HG02884 (cell line): ENCODE results near the gene CDH4.

Source experiments
- ATAC-seq: cut with Tn5 transposase; IDR thresholded peaks from one replicate; pipeline ENCODE4 v1.9.1; 2021; ENCODE audit warnings: mild to moderate bottlenecking, moderate library complexity; ENCODE audit not compliant: unreplicated experiment

The CDH4 gene

DNA sequence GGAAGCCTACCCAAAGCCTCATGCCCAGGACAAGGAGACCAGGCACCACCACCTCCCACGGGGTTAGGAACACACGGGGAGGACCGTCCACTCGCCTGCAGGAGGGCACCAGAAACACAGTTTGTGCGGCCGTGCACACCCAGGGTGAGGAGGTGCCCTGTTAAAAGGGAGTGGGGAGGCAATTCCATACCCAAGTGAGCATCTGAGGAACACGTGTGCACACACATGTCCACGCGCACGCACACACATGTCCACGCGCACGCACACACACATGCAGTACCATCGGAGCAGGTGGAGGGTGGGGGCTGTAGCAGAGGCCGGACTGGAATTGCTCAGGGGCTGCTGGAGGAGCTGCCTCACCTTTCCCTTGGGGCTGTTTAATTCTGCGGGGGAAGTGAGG is 554.3 kb downstream of the CDH4 start:
- ATAC-seq, result no peak

DNA sequence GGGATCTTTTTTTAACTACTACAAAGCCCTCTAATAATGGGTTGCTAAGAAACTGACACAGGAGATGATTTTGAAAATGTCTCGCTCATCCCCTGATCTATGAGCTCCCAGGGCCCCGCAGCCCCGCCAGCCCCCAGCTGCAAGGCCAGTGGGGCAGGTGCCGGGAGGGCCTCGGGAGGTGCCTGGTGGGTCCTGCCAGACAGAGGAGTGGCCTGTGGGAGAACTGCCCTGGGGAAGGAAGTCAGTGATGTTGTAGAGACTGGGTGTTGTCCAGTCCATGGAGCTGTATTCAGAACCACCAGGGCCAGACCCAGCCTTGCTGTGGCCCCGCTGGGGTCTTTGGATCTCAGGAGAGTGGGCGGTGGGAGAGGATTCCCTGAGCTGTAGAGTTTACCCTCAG is 554.9 kb downstream of the CDH4 start:
- no peak for ATAC-seq

DNA sequence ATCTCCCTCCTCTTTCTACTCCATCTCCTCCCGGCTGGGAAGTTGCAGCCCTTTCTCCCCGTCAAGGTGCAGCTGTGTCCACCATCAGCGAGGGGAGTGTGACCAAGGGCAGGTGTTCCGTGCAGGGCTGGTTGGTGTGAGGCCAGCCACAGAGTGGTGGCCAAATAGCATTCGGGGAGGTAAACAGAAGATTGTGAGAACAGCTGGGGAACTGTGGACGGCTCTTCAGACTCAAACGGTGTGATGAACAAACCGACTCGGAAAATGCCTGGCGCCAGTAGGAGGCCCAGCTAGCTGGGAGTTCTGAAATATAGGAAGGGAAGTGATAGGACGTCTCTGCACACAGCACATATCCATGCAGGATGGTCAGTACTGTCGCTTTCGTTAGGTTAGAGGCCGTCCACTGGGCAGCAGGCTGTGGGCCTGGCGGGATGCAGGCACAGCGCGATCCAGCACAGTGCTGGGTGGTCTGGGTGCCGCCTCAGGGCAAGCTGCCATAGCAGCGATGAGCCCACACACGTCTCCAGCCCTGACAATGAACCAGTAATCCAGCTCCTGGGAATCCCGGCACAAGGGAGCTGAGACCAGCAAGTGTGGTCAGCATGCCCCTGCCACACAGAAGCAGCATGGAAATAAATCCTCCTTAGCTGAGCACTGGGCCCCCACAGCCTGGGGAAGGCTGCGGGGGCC is 555.6 kb downstream of the CDH4 start:
- no peak for ATAC-seq

DNA sequence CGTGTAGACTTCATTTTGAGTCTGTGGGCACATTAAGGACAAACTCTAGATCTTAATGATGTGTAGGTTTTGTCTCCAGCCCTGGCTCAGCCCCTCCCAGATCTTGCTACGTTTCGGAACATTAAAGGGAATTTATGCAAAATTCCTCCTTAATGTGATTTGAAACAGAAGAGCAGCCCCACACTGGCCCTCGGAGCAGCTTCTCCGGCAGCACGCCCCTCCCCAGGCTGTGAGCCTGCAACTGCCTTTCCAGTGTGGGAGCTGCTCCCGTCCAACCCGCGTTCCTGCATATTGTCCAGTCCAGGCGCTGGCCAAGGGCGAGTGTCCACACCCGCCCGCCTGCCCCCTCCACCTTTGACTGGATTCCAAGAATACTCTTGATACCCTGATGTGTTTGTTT is 556.4 kb downstream of the CDH4 start:
- no peak for ATAC-seq

DNA sequence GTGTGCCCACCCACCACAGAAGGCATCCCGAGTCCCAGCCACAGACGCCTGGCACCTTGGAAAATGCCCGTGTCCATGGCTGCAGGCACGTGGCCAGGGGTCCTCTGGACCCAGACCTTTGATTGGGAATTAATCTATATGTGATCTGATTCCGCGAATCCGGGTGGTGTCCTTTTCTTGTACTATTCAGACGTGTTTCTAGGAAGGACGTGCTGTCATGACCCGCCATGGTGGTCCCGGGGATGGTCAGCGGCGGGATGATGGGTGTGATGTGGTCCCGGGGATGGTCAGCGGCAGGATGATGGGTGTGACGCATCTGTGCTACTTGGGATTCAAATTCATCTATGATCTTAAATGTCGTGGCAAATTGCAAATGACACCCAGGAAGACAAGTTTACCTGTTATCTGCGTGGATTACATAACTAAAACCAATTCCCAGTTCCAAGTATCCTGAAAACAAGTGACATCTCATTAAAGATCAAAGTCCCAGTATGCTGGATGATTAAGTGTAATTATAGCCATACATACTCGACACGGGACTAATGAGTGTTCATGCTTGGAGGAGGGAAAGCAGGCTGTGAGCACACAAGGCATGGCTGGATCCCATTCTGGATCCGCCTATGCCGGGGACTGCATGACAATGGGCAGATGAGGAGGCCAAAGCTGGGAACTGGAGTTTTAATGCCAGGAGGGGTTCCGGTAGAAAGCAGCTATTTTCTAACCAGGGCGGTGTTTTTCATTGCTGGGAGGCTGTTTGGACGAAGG is 557.1 kb downstream of the CDH4 start:
- ATAC-seq, result no peak

DNA sequence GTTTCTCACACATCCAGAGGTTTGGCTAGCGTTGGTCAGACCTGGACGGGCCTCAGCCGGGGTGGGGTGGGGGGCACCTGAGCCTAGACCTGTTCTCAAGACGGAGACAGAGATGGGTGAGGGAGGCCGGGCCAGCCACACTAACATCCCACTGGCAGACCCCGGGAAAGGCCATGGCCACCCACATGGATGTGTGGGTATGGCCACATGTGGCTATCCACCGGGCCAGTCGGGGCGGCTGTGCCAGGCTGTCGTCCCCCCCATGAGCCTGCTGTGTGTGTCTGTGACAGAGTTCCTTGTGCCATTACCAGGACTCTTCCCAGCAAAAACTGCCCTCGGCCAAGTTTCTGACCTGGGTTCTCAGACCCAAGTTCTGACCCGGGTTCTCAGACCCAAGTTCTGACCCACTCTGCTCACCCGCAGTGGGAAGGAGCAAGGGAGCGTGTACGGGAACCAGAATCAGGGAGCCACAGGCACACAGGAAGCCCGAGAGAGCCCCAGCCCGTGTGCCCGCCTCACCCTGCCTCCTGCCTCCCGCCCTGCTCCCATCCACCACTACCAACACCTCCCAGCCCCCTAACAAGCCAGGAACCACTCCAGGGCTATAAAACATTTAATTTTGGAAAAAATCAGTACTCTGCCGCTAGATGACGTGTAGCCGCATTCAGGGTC is 558.1 kb downstream of the CDH4 start:
- no peak for ATAC-seq

DNA sequence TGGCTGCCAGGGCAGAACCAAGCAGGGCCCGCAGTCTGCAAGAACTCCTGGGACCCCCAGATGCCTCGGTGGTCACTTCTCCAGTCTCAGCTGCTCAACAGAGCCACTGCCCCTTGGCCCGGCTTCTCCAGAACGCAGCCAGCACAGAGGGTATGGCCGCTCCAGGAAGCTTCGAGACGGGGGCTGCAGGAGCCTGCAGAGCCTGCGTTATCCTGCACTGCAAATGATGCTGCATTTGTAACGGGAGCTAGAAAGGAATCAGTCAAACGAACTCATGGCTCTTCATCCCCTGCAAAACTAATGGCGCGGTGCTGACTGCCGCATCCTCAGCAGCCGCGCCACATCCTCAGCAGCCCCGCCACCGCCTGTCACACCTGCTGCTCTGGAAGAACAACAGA is 558.7 kb downstream of the CDH4 start:
- no peak for ATAC-seq

DNA sequence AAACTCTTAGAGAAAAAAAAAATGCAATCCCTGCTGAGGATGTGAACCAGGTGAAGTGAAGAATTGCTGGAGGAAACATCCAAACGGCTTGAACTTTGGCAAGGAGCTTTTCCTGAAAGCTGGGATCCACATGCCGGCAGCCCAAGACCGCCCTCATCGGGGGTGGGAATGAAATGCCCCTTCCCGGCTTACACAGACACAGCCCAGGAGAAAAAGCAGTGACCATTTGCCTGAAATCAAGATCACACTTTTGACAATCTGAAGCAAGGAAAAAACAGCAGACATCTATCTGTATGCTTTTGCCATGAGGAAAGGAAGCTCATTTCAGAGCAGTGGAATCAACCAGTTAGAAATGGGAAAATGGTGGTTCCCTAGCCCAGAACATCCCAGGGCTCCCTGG is 559.1 kb downstream of the CDH4 start:
- no peak for ATAC-seq

DNA sequence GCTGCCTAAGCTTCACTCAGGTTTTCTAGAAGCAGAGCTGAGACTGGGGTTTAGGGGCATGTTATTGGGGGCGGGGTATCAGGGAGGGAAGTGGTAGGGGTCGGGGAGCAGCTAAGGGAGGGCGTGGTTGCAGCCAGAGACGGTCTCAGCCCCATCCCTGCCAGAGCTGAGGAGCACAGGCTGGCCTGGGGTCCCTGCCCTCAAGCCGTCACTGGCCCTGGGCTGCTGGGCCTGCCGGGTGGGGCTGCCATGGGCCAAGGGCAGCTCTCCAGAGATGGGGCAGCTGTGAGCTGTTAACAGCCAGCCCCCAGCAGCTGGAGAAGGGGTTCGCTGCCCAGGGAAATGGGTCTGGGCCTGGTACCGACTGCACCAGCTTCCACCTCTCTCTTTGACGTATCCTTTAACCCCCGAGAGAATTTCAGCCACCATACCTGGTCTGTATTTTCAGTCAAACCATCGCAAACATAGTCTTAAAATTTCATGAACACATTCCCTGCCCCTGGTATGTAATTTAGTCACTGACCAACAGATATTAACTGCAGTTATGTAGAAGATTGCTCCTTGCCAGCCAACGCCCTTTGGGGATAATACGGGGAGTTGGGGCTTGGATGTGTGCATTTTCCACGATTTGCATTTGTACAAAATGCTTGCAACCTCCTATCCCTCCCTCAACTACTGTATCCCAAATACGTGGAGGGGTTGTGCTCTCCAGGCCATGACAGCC is 560.2 kb downstream of the CDH4 start:
- no peak for ATAC-seq

DNA sequence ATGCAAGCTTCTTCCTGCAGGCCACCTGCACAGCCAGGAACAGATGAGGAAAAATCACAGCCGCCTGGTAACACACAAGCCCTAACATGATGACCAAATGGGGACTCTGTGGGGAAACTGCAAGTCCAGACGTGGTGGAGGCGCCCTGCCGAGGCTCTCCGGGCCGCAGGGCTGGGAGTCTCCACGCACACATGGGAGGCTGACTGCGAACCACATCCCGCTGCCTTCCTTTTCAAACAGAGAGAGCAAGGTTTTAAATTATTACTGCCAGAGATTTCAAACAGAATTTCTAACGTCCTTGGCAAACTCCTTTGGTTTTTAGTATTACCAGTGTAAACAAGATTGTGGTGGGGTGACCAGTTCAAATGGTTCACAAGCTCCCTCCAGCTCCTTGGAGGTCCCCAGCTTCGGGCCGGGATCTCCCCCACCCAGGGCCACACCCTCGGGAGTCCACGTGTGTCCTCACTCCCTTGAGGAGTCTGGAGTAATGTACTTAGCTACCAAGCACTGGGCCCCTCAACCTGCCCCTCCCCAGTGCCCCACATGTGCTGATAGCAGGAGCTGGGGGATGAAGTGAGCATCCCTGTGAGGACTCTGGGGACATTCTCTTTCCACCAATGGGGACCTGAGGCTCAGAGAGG is 560.9 kb downstream of the CDH4 start:
- no peak for ATAC-seq

DNA sequence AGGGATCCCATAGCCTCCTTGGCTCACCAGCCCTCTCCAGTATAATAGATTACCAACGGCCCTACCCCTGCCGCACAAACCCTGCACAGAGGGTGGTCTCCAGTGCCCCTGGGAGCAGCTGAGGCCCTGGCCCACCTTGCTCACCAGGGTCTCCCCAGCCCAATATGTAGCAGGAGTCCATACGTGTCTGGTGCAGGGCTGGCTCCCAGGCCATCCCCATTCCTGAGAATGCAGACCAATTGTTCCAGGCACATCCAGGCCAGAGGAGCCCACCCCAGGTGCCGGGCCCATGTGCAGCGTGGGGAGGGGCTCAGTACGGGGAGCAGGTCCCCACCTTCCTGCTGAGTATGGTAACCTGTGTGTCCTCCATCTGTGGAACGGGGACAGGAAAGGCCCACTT is 561.7 kb downstream of the CDH4 start:
- no peak for ATAC-seq

DNA sequence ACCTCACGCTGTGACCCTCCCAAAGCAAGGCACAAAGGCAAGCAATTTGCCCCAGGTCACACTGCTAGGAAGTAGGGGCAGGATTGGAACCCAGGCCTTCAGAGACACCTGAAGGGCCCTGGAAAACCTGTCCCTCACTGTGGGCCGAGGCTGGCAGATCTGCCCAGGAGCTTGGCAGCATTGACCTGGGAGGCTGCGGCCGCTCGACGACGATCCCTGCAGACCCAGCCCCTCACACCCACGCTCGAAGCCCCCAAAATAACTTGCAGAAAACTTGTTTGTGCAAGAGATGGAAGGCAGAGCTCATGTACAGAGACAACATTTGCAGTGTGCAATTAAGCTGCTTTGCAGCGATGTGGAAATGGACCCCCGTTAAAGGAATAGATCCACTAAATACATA is 562.2 kb downstream of the CDH4 start:
- no peak for ATAC-seq

DNA sequence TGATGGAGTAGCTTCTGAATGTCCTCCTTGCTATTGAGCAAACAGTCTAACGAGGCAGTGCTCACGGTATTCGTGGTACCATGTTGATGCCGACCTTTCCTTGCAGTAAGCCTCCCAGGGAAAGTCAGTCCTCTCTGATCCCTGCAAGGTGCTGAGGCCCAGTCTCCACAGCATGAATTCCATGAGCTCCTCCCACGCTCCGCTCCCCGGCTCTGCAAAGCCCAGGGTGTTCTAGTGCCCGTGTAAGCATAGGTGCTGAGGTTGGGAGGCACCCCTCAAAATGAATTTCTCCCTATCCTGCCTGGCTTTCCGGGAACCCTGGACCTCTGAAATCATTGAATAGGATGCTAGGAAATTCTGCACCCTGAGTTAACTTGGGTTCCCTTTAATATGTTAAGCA is 562.7 kb downstream of the CDH4 start:
- ATAC-seq, result no peak

DNA sequence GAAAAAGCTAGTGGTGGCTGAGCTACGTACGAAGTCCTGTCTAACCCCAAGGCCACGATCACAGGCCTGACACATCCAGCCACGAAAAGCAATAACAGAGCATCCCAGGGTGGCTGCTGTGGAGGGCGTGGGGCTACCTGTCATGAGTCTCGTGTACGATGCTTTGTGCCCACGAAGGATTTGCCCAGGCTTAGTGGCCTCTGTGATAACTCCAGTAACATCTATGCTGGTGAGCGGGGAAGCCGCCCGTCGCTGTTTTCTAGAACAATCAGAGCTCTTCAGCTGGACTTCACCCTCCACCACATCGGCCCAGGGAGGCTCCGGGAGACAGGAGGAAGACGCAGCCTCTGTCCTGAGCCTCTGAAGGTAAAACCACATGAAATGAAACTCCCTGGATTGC is 563.1 kb downstream of the CDH4 start:
- ATAC-seq, result no peak

DNA sequence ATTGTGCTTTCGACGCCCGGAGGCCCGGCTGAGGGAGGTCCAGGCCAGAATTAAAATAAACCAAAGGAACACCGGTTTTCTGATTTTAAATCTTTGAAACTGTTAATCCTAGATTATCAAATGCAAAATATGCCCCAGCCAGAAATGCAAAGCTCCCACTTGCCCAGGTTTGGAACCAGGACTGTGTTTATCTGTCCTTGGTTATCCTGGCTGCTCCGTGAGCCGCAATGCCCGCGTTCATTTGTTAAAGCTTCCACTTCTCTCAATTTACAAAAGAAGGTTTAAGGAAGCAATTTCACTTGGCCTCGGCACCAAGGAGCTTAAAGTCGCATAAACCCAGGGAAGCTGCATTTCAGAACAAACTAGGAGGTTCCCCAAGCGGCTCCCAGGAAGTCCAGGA is 563.6 kb downstream of the CDH4 start:
- ATAC-seq, result no peak

DNA sequence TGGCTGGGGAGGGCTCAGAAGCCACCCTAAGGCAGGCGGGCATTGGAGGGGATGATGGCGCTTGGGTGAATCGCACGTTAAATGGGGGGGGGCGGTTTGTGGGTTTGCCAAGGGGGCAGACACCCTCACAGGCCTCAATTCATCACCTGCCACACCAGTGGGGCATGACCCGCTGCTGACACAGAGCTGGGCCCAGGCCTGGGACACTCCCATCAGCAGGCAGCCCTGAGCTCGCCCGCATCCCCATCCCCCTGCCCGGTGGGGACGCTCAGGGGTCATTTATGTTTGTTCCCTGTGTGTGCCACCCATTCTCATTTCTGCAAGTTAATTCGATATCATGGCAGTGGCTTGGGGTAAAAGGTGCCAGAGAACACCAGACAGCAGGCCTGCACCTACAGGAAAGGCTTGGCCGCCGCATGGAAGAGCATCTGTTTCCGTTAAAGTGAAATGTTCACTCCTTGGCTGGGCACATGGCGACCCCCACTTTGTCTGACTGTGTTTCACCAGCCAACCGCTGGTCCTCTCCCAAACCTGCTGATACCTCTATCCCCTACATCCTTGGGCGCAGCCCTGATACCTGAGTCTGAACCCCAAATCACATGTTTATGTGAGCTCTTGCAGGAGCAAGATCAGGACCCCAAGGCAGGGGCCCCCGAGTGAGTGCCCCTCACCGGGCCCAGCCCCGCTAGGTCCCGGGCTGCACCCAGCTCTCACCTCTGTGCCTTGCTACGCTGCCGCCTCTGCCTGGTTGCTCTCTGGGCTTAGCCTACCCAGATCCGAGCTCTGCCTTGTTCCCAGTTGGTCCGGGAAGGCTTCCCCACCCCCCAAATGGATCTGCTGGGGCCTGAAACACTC is 564.8 kb downstream of the CDH4 start:
- ATAC-seq, result no peak

DNA sequence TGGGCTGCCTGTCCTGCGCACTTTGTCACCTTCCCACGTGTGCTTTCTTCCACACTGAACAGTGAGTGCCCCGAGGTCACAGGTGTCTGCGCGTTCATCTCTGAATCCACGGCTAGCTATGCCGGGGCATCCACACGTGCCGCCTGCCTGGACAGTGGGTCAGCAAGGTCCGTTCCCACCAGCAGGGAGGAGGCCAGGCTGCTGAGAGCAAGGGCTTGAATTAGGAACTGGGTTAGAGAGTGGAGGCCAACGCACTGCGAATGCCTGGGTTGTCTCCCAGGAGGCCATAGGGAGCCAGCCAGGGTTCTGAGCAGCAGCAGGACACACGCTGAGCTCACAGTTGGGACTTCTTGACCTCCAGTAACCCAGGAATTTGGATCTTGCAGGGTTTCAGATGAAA is 565.5 kb downstream of the CDH4 start:
- no peak for ATAC-seq

DNA sequence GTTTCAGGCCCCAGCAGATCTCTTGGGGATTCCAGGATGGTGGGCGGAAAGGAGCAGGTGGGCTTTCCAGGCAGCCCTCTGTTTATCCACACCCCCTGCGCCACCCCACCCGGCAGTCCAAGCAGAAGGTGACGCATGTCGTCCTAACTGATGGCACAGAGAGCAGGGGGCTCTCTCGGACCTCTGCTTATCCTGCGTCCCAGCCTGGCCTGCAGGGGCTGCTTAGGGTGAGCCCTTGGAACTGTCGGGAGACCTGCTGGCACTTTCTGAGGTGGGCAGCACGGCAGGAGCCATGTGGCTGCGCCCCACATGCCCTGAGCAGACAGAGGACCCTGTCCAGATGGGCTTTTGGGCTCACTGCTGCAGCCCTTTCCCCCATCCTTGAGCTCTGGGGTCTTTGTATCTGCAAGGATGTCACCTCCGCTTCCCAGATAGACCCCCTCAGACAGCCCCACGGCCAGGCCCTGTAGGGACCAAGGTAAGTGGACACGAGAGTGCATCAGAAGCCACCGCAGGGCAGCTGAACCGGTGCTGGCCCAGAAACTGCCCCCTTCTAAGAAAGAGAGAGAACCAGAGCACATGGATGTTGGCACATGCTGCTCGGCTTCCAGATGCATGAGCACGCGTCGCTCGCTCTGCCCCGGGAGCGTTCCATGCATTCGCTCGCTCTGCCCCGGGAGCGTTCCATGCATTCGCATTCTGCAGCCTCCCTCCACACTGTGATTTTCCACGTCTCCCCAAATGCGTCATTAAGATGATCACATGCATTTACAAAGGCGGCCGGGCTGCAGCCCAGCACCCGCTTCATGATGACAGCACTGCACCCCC is 566.9 kb downstream of the CDH4 start:
- ATAC-seq, result no peak

DNA sequence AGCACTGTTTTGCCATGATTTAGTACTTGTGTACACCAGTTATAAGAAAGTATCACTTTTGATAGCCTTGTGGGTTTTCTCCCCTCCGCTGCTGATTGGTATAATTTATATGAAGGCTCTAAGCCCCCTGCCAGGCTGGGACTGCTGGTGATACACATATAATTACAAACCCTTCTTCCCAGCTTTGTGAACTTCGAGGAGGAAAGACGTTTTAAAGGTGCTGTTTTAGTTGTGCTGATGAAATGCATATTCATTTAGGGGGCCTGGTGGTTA is 567.4 kb downstream of the CDH4 start:
- ATAC-seq, result no peak
